H1 (cell line): ENCODE measurements around the gene RILPL1. TPM values are rescaled to one million over a fixed set of nuclear protein-coding genes. Genes with fewer than 3 reads are reported as not detected.

Experiments
- CTBP2 ChIP-seq: IDR thresholded peaks from 2 replicates; pipeline ENCODE4 v1.7.0; 2011; ENCODE audit warnings: borderline replicate concordance, mild to moderate bottlenecking, moderate library complexity, mixed read lengths, low read length; ENCODE audit not compliant: insufficient read depth, insufficient read length
- KDM4A ChIP-seq: IDR thresholded peaks from one replicate; pipeline ENCODE4 v1.7.1; 2012; ENCODE audit warnings: low read depth, mild to moderate bottlenecking, moderate library complexity, low read length, inconsistent platforms; ENCODE audit not compliant: severe bottlenecking
- SRF ChIP-seq: IDR thresholded peaks from 2 replicates; pipeline ENCODE4 v1.6.1; 2011; ENCODE audit warnings: mild to moderate bottlenecking, low read depth, low read length, moderate library complexity
- polyA plus RNA-seq, 7 experiments: library from polyadenylated mRNA; depleted of rRNA in 3 of 7; stranded (reverse) in 5 of 7; unstranded in 2 of 7; fragments of >200 nt in 5 of 7; fragments of 200-250 nt in 2 of 7; gene quantifications; 1 replicate in 5 of 7; 2 replicates in 1 of 7; 4 replicates in 1 of 7; pipeline versions ENCODE4 v1.2.1 to v1.2.3, GENCODE V29; 2011 to 2013; ENCODE audit warnings: missing spikeins in 2 of 7, mixed read lengths in 2 of 7
- total RNA-seq: library from RNA; stranded (reverse); fragmentation: NEBNext Ultra II Directional; extraction: Animal tissue kit (Norgen Biotek cat#: 25700); gene quantifications from 2 replicates; pipeline ENCODE4 v1.2.1, GENCODE V29; 2021
- TF ChIP-seq, protein P1 (sequence below): IDR thresholded peaks from 2 replicates; pipeline ENCODE4 v1.6.1; 2012; ENCODE audit warnings: inconsistent platforms

The RILPL1 gene
- total and polyA plus RNA-seq, 2 of the 8 experiments (the other 6 are each of a cell fraction or from before 2014, with no cell fraction given) = 6.7 to 9.4 TPM

DNA sequence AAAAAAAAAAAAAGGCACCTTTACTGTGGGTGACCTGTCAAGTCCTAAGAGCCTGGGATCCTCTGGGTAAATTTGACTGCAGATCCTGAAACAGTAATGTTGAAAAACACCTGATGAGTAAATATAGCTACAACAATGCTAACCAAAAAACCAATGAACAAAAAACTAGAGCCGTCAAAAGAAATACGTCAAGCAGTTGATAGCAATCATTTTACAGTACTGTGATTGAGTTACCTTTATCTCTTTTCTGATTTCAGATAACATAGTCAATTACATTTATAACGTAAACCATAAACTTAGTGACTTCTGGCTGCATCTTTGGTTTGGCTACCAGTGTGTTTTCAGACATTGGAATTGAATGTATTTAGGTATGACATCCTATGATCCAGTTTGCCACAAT, 44.7 kb upstream of the RILPL1 start (continued):
- TF ChIP-seq, protein P1, sequence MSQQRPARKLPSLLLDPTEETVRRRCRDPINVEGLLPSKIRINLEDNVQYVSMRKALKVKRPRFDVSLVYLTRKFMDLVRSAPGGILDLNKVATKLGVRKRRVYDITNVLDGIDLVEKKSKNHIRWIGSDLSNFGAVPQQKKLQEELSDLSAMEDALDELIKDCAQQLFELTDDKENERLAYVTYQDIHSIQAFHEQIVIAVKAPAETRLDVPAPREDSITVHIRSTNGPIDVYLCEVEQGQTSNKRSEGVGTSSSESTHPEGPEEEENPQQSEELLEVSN = no peak
- TF ChIP-seq KDM4A = no peak
- TF ChIP-seq CTBP2 = no peak
- TF ChIP-seq SRF = no peak
